Prostate gland (tissue), 2 donors: ENCODE measurements around the gene TRA2B.

Source experiments
- CTCF ChIP-seq, 4 experiments: fragments of 200-600 bp in 2 of 4; fragments of 450-650 bp in 2 of 4; sonication (generic) in 2 of 4; IDR thresholded peaks; 1 replicate in 3 of 4; 2 replicates in 1 of 4; pipeline ENCODE4 v1.5.1; 2016 to 2019; ENCODE audit warnings: antibody characterized with exemption in 4 of 4, mild to moderate bottlenecking in 2 of 4, moderate library complexity in 2 of 4
- POLR2A ChIP-seq: fragments of 450-650 bp; IDR thresholded peaks from one replicate; pipeline ENCODE4 v1.6.1; 2016; ENCODE audit warnings: antibody characterized with exemption, mild to moderate bottlenecking

DNA sequence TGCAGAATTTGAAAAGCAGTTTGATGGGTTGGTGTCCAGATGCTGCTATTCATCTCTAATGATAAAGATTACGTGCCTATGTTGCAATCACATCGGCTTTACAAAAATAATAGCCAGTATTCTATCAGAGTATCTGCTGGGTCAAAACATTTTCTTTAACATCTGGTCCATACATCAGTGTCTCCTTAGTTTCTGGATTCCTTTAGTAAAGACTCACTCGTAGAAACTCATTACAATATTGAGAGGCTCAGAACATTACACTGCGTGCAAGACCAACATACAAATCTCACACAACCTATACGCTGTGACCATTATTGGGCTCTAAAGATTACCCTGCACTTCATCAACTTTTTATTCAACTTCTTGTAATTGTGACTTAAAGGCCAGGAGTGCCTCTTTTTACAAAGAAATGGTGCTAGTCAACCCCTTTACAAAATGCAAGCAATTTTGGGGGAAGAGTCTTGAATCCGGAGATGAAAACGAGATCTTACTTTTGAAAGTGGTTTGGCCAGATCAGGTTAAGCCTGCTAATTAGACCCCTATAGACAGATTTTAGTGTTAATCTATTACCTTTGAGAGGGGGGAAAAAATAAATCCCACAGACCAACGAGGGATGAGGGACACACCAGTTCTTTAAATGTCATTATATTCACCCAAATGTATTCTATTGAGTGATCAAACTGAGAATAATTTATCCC is 2.9 kb downstream of the TRA2B start:
- TF ChIP-seq CTCF (IDR thresholded peaks at IDR 0.05) (no peak), POLR2A (no peak)
